ENCODE data around the gene IBTK.
"Not testable (repeated sequence)": the region's sequence is repeated elsewhere in the genome, so short reads cannot be mapped to it uniquely, and the experiment has no call there.

IBTK gene

DNA sequence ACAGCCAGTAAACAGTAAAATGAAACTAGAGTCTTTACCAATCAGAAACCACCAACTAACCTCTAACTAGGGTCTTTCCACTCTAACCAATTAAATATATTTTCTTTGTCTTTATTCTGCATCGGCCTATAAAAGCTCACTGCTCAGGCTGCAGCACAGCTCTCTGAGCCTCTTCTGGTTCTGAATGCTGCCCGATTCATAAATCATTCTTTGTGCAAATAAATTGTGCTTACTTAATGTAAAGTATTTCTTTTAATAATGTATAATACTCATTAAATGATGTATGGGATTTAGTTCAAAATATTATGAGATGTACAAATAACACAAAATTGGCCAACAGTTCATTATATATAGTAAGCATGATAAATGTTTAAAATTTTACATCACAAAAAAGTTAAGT, 7.9 kb downstream of the IBTK start:
- ATAC-seq (replicated peaks; ENCODE audit: extremely low read depth, poor library complexity, severe bottlenecking) (no peak), DNase-seq (ENCODE audit: low spot score in 2 of 2) (no peak)
- H3K9me3 Mint-ChIP-seq = no peaks in the 10 kb centered on the region
- H3K27ac Mint-ChIP-seq (ENCODE audit: low read depth) = no peak overlapping the region
- peaks cover 6% of the 10 kb centered on the region for H3K36me3 Mint-ChIP-seq (ENCODE audit: insufficient read depth)
- H3K27me3 Mint-ChIP-seq = no peaks in the 10 kb centered on the region
- no peak overlapping the region for H3K4me3 Mint-ChIP-seq
- H3K4me1 Mint-ChIP-seq = peaks cover 22% of the 10 kb centered on the region

DNA sequence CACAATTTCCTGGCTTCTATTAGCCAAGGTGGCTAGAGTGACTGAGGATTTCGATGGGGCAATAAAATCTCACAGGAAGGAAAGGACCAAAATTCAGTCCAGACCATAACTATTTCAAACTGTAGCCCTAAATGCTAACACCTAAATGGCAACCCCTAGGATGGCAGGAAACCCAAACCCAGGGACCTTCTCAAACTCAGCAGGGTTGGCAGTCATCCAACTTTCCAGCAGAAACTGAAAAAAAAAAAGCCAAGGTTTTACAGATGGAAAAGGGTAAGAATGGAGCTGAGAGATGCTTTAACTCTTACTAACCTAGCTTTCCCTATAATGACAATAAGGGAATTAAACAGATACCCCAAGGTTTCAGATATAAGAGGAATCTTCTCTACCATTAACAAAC, 10.5 kb downstream of the IBTK start:
- no peak overlapping the region for H3K27ac Mint-ChIP-seq (ENCODE audit: low read depth)
- H3K36me3 Mint-ChIP-seq (ENCODE audit: insufficient read depth) = peaks cover 16% of the 10 kb centered on the region
- DNase-seq (ENCODE audit: low spot score in 2 of 2) (no peak), ATAC-seq (replicated peaks; ENCODE audit: extremely low read depth, poor library complexity, severe bottlenecking) (no peak)
- H3K27me3 Mint-ChIP-seq = no peaks in the 10 kb centered on the region
- no peak overlapping the region for H3K4me3 Mint-ChIP-seq
- peaks cover 10% of the 10 kb centered on the region for H3K4me1 Mint-ChIP-seq
- no peaks in the 10 kb centered on the region for H3K9me3 Mint-ChIP-seq

DNA sequence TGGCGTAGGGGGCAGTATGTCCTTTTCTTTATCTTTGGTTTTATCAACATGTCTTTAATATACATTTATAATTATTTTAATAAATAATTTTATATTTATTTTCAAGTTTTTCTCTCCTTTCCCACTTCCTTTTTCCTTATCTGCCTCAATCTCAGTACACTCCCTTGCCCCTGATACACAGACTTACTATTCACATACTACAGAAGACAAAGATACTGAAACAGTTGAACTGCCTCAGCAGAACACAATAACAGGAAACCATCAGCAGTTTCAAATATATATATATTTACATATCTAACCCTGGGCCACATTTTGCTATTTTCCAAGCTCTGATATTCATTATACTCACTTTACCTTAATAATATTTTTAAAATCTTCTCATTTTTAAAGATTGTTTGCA, 19.8 kb downstream of the IBTK start:
- no peak overlapping the region for H3K27ac Mint-ChIP-seq (ENCODE audit: low read depth)
- peaks cover 11% of the 10 kb centered on the region for H3K4me1 Mint-ChIP-seq
- H3K9me3 Mint-ChIP-seq = no peaks in the 10 kb centered on the region
- no peak for DNase-seq (ENCODE audit: low spot score in 2 of 2)
- no peaks in the 10 kb centered on the region for H3K27me3 Mint-ChIP-seq
- peaks cover 26% of the 10 kb centered on the region for H3K36me3 Mint-ChIP-seq (ENCODE audit: insufficient read depth)
- ATAC-seq (replicated peaks; ENCODE audit: extremely low read depth, poor library complexity, severe bottlenecking) = no peak
- no peak overlapping the region for H3K4me3 Mint-ChIP-seq

DNA sequence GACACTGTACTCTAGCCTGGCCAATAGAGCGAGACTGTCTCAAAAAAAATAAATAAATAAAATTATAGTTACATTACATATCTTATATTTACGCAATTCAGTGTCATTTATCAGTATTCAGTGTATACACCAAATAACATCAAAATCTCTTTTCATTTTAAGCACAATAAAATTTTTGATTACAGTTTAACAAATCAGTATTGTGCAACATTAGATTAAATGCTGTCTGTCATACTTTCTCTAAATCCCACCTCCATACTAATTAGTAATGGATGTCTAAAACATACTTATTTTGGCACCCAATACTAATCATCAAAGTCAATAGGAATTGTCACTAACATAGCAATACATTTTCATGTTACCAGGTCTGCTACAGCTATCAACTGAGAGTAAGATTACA, 27.4 kb downstream of the IBTK start:
- no peaks in the 10 kb centered on the region for H3K4me1 Mint-ChIP-seq
- ATAC-seq (replicated peaks; ENCODE audit: extremely low read depth, poor library complexity, severe bottlenecking) = no peak
- no peaks in the 10 kb centered on the region for H3K27me3 Mint-ChIP-seq
- no peak overlapping the region for H3K27ac Mint-ChIP-seq (ENCODE audit: low read depth)
- H3K4me3 Mint-ChIP-seq = no peak overlapping the region
- H3K9me3 Mint-ChIP-seq = no peaks in the 10 kb centered on the region
- no peak for DNase-seq (ENCODE audit: low spot score in 2 of 2)
- H3K36me3 Mint-ChIP-seq (ENCODE audit: insufficient read depth) = peaks cover 34% of the 10 kb centered on the region

DNA sequence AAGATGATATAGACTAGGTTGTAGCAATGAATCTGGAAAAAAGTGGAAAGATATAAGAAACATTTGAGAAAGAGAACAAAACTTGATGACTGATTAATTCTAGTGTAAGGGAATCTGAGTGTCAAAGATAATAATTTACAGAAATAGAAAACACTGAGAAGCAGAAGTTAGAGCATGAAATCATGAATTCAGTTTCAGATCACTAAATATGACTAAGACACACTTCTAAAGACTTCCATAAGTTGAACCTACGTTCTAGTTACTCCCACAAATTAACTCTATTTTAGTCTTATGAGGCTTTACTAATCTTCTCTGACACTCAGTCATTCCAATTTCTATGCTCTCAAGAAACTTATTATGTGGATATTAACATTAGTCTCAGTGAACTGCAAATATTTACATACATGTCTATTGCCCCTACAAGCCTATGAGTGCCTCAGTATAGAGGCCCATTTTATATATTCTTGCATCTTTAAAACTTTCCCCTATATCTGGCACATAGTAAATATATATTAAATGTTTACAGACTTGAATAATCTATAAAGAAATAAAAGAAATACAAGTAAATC, 30.4 kb downstream of the IBTK start:
- Mint-ChIP-seq H3K27me3 (no peaks in the 10 kb centered on the region), H3K27ac (ENCODE audit: low read depth) (no peak overlapping the region), H3K9me3 (no peaks in the 10 kb centered on the region), H3K4me3 (no peak overlapping the region), H3K4me1 (no peaks in the 10 kb centered on the region), H3K36me3 (ENCODE audit: insufficient read depth) (peaks cover 40% of the 10 kb centered on the region)
- ATAC-seq (replicated peaks; ENCODE audit: extremely low read depth, poor library complexity, severe bottlenecking) = no peak
- no peak for DNase-seq (ENCODE audit: low spot score in 2 of 2)

DNA sequence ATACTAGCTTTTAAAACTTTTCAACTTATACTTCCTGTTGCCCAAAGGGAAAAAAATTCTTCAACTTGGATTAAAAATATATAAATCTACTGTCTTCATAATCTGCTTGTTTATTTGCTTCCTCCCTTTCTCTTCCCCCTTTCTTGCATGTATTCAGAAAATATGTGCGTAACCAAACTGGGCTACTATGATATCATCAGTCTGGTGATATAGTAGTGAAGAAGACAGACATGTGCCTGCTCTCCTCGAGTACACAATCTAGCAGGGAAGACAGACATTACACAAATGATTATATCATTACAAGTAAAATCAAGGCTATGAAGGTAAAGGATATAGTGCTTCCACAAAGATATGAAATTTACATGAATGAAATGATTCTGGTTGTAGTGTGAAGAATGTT, 31.0 kb downstream of the IBTK start:
- no peak overlapping the region for H3K27ac Mint-ChIP-seq (ENCODE audit: low read depth)
- H3K36me3 Mint-ChIP-seq (ENCODE audit: insufficient read depth) = peaks cover 42% of the 10 kb centered on the region
- no peak for DNase-seq (ENCODE audit: low spot score in 2 of 2)
- H3K27me3 Mint-ChIP-seq = no peaks in the 10 kb centered on the region
- H3K9me3 Mint-ChIP-seq = no peaks in the 10 kb centered on the region
- H3K4me1 Mint-ChIP-seq = no peaks in the 10 kb centered on the region
- no peak for ATAC-seq (replicated peaks; ENCODE audit: extremely low read depth, poor library complexity, severe bottlenecking)
- H3K4me3 Mint-ChIP-seq = no peak overlapping the region

DNA sequence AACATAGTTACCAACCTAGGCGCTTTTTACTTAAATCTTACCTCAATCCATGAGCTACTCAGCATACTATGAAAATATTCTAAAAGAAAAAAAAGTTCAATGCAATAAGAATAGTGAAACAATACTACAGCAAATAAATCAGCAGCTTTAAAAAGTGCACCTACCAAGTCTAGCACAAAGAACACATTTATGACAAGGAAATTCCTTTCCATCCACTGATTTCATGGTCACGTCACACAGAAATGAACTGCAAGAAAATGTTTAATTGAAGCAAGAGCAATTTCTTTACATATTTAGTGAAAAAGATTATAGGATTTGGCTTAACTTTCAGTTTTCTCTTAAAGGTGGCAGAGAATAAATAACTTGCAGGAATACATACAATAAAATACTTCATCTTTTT, 36.2 kb downstream of the IBTK start:
- ATAC-seq (replicated peaks; ENCODE audit: extremely low read depth, poor library complexity, severe bottlenecking) = no peak
- DNase-seq (ENCODE audit: low spot score in 2 of 2) = no peak
- no peaks in the 10 kb centered on the region for H3K27me3 Mint-ChIP-seq
- H3K4me3 Mint-ChIP-seq = no peak overlapping the region
- no peak overlapping the region for H3K27ac Mint-ChIP-seq (ENCODE audit: low read depth)
- H3K4me1 Mint-ChIP-seq = peaks cover 7% of the 10 kb centered on the region
- peaks cover 38% of the 10 kb centered on the region for H3K36me3 Mint-ChIP-seq (ENCODE audit: insufficient read depth)
- no peaks in the 10 kb centered on the region for H3K9me3 Mint-ChIP-seq

DNA sequence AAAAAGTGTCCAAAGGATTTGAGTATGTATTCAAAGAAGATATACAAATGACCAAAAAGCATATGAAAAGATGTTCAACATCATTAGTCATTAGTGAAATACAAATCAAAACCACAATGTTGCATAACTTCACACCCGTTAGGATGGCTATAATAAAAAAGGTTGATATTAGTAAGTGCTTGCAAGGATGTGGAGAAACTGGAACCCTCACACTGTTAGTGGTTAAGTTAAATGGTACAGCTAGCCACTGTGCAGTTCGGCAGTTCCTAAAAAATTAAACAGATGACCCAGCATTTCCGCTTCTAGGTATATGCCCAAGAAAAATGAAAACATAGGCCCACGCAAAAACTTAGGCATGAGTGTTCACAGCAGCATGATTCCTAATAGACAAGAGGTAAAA, 38.6 kb downstream of the IBTK start:
- ATAC-seq (replicated peaks; ENCODE audit: extremely low read depth, poor library complexity, severe bottlenecking) = no peak
- peaks cover 33% of the 10 kb centered on the region for H3K36me3 Mint-ChIP-seq (ENCODE audit: insufficient read depth)

DNA sequence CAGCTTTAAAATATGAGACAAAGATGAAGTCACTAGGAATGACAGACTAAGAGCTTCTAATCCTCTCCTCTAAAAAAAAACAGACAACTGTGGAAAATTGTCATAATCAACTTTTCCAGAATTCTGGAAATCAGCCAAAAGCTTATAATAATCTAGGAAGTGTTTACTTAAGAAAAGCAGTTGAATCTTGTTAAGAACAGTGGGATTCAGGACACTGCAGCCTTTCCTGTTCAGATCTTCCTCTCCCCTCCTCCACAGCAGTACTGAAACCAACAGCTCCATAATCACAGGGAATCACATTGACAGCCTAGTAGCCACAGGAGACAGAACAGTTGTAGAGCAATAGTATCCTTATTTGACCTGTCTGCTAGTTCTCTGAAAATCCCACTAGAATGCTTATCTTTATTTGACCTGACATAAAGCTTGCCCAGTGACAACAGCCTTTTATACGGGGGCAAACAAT, 41.6 kb downstream of the IBTK start:
- no peak for ATAC-seq (replicated peaks; ENCODE audit: extremely low read depth, poor library complexity, severe bottlenecking)
- H3K36me3 Mint-ChIP-seq (ENCODE audit: insufficient read depth) = peaks cover 39% of the 10 kb centered on the region

More for the DNA sequence above, 38.6 kb downstream of the IBTK start:
- no peak overlapping the region for H3K27ac Mint-ChIP-seq (ENCODE audit: low read depth)
- H3K4me1 Mint-ChIP-seq = peaks cover 11% of the 10 kb centered on the region
- H3K27me3 Mint-ChIP-seq = no peaks in the 10 kb centered on the region
- H3K4me3 Mint-ChIP-seq = no peak overlapping the region
- no peaks in the 10 kb centered on the region for H3K9me3 Mint-ChIP-seq
- no peak for DNase-seq (ENCODE audit: low spot score in 2 of 2)

DNA sequence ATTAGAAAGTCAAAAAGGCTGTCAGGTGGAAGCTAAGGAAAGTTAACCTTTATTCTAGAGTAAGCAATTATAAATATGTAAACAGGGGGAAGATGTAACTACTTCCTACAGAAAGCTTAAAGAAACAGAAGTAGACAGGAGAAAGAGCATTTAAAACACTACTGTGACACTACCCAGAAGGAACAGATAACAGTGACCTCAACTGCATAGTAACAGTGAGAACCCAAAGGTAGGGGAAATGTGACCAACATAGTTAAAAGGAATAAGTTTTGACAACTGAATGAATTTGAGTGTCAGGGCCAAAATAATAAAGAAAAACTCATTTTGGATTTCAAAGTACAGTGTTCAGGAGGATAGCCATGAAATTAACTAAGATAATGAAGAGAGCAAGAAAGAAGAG, 43.5 kb downstream of the IBTK start:
- Mint-ChIP-seq H3K9me3 (no peaks in the 10 kb centered on the region), H3K4me3 (no peak overlapping the region), H3K4me1 (peaks cover 13% of the 10 kb centered on the region), H3K36me3 (ENCODE audit: insufficient read depth) (peaks cover 50% of the 10 kb centered on the region), H3K27me3 (no peaks in the 10 kb centered on the region), H3K27ac (ENCODE audit: low read depth) (peak overlapping the region; percentile 43)
- DNase-seq (ENCODE audit: low spot score in 2 of 2) = no peak
- ATAC-seq (replicated peaks; ENCODE audit: extremely low read depth, poor library complexity, severe bottlenecking) = no peak

More for the DNA sequence above, 41.6 kb downstream of the IBTK start:
- Mint-ChIP-seq H3K9me3 (no peaks in the 10 kb centered on the region), H3K4me1 (peaks cover 13% of the 10 kb centered on the region), H3K27me3 (no peaks in the 10 kb centered on the region), H3K27ac (ENCODE audit: low read depth) (no peak overlapping the region), H3K4me3 (no peak overlapping the region)
- DNase-seq (ENCODE audit: low spot score in 2 of 2) = no peak

DNA sequence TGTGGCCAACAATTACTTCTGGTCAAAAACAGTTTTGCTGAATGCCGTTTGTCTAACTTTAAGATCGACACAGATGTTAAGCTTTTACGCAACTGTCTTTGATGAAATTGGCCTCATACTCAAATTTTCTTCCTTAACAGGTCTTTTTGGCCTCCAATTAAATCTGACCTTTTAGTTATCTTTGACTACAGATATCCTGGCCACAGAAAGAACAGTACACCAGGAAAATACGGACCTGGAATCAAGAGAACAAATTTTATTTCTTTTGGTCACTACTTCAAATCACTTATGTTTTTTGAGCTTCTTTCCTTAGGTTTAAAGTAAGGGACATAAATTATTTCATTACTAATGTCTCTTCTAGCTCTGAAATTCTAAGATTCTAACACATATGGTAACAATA, 49.8 kb downstream of the IBTK start:
- H3K27ac Mint-ChIP-seq (ENCODE audit: low read depth) = no peak overlapping the region
- ATAC-seq (replicated peaks; ENCODE audit: extremely low read depth, poor library complexity, severe bottlenecking) = no peak
- H3K27me3 Mint-ChIP-seq = no peaks in the 10 kb centered on the region
- H3K9me3 Mint-ChIP-seq = no peaks in the 10 kb centered on the region
- no peak for DNase-seq (ENCODE audit: low spot score in 2 of 2)
- H3K36me3 Mint-ChIP-seq (ENCODE audit: insufficient read depth) = peaks cover 50% of the 10 kb centered on the region
- no peaks in the 10 kb centered on the region for H3K4me1 Mint-ChIP-seq
- no peak overlapping the region for H3K4me3 Mint-ChIP-seq

DNA sequence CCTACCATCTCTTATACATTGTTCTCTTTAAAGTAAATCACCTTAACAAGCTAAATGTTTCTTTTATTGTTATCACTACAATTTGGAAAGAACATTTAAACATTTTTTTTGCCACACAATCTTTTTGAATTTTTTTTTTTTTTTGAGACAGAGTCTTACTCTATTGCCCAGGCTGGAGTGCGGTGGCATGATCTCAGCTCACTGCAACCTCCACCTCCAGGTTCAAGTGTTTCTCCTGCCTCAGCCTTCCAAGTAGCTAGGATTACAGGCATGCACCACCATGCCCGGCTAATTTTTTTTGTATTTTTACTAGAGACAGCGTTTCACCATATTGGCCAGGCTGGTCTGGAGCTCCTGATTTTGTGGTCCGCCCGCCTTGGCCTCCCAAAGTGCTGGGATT, 50.3 kb downstream of the IBTK start:
- H3K4me3 Mint-ChIP-seq; DNase-seq (ENCODE audit: low spot score in 2 of 2); H3K27ac Mint-ChIP-seq (ENCODE audit: low read depth); ATAC-seq (replicated peaks; ENCODE audit: extremely low read depth, poor library complexity, severe bottlenecking); H3K27me3 Mint-ChIP-seq; H3K9me3 Mint-ChIP-seq; H3K4me1 Mint-ChIP-seq: not testable (repeated sequence)
- H3K36me3 Mint-ChIP-seq (ENCODE audit: insufficient read depth) = peaks cover 52% of the 10 kb centered on the region

DNA sequence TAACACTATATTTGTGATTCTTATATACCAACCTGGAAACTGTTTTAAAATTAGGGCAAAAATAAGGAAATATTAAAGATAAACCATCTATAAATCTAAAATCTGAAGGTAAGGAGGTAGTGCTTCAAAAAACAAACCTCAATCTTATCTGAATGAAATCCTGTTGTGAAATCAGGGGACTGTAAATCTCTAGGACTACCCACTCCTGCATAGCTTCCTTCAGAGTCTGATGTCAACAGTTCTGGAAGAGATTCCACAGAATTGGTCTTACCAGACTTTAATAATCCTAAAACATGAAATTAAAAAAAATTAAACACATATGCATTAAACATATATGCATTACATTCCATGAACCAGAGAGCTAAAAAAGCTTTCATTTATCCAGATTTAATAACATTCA, 51.4 kb downstream of the IBTK start:
- Mint-ChIP-seq H3K4me1 (no peaks in the 10 kb centered on the region), H3K27ac (ENCODE audit: low read depth) (no peak overlapping the region), H3K36me3 (ENCODE audit: insufficient read depth) (peaks cover 53% of the 10 kb centered on the region), H3K4me3 (no peak overlapping the region), H3K9me3 (no peaks in the 10 kb centered on the region), H3K27me3 (no peaks in the 10 kb centered on the region)
- no peak for DNase-seq (ENCODE audit: low spot score in 2 of 2)
- ATAC-seq (replicated peaks; ENCODE audit: extremely low read depth, poor library complexity, severe bottlenecking) = no peak

DNA sequence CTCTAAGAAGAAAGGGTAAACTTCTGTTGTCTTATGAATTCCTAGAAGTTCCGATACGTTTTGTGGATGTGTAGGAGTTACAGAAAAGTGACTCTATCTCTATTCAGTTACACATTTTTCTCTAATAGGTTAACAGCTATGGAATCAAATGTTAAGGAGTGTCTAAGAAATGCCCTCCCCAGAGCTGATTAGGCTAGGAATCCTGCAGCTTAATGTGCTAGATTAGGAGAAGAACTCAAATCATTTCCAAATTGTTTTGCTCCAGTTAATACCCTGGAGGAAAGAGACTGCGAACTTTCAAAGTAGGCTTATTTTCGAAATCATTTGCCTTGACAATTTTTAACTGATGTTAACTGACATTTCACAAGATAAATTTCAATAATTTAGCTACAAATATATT, 51.9 kb downstream of the IBTK start:
- Mint-ChIP-seq H3K27ac (ENCODE audit: low read depth) (no peak overlapping the region), H3K36me3 (ENCODE audit: insufficient read depth) (peaks cover 54% of the 10 kb centered on the region), H3K4me1 (no peaks in the 10 kb centered on the region), H3K9me3 (no peaks in the 10 kb centered on the region), H3K4me3 (no peak overlapping the region), H3K27me3 (no peaks in the 10 kb centered on the region)
- ATAC-seq (replicated peaks; ENCODE audit: extremely low read depth, poor library complexity, severe bottlenecking) (no peak), DNase-seq (ENCODE audit: low spot score in 2 of 2) (no peak)
